Right lobe of liver (tissue), 4 donors: ENCODE data around the gene RBM26.

Experiments
- POLR2A ChIP-seq: fragments of 450-650 bp; IDR thresholded peaks from one replicate; pipeline ENCODE4 v1.6.1; 2017; ENCODE audit warnings: antibody characterized with exemption, mild to moderate bottlenecking
- TF ChIP-seq, protein P1 (sequence below), 4 donors: fragments of 200-600 bp in 3 of 4; fragments of 450-650 bp in 1 of 4; IDR thresholded peaks; one replicate each; pipeline versions ENCODE4 v1.5.1 to v1.8.0; 2016 to 2022; ENCODE audit warnings: antibody characterized with exemption in 4 of 4, mild to moderate bottlenecking in 2 of 4
- donor health status: DM: no; HTN: no; CAD: no.
- donor health status: DM: no; HTN: no; CAD: no.
- donor health status: DM: no; HTN: yes; CAD: no.

DNA sequence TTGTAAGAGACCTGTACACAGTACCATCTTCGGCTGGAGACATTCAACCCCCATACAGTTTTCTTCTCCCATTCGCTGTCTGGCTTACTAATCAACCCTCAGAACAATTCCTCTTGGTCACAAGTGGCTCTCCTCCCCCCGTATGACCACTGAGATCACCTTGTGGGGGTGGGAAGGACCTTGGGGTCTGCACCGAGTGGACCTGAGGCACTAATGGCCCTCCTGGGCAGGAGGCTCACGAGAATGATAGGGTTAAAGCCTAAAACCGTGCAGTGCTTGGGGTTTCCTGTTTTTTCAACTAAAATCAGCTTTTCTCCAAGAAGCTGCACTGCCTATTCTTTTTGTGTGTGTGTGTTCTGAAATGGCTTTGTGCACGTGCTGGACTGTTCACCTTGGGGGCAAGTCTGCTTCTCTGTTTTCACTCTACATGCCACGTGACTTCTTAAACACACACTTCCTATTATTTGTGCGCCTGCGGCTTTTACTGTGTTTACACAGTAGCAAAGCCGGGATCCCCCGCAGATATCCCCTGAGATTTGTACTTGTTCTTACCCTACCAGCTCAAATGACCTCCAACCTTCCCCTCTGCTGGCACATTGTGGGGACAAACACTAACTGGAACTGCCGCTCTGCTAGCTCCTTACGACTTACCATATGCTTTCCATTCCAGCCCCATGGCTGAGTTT lies 12.3 kb downstream of the RBM26 start:
- no peak for TF ChIP-seq POLR2A
- TF ChIP-seq, protein P1, sequence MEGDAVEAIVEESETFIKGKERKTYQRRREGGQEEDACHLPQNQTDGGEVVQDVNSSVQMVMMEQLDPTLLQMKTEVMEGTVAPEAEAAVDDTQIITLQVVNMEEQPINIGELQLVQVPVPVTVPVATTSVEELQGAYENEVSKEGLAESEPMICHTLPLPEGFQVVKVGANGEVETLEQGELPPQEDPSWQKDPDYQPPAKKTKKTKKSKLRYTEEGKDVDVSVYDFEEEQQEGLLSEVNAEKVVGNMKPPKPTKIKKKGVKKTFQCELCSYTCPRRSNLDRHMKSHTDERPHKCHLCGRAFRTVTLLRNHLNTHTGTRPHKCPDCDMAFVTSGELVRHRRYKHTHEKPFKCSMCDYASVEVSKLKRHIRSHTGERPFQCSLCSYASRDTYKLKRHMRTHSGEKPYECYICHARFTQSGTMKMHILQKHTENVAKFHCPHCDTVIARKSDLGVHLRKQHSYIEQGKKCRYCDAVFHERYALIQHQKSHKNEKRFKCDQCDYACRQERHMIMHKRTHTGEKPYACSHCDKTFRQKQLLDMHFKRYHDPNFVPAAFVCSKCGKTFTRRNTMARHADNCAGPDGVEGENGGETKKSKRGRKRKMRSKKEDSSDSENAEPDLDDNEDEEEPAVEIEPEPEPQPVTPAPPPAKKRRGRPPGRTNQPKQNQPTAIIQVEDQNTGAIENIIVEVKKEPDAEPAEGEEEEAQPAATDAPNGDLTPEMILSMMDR (IDR thresholded peaks at IDR 0.05), result no peak
